HepG2 (cell line): Measurements from ENCODE around the gene S1PR3.

Experiments
- BRCA1 ChIP-seq: sonication (generic); formaldehyde crosslinking; IDR thresholded peaks from 2 replicates; pipeline ENCODE4 v1.4.0; 2020; ENCODE audit warnings: missing genetic modification reagents
- CTCF ChIP-seq: sonication (generic); formaldehyde crosslinking; IDR thresholded peaks from 2 replicates; pipeline ENCODE4 v1.5.0; 2020; ENCODE audit warnings: mild to moderate bottlenecking, missing genetic modification reagents, moderate library complexity
- FOXK2 ChIP-seq: fragments of 450-650 bp; IDR thresholded peaks from 2 replicates; pipeline ENCODE4 v1.6.1; 2016
- HNRNPH1 ChIP-seq: fragments of 200-400 bp; formaldehyde crosslinking; optimal IDR thresholded peaks from 2 replicates; pipeline ENCODE3; 2017; ENCODE audit warnings: mild to moderate bottlenecking, low read depth, low read length
- SP2 ChIP-seq: sonication (generic); formaldehyde crosslinking; IDR thresholded peaks from 2 replicates; pipeline ENCODE4 v1.5.1; 2020; ENCODE audit warnings: mild to moderate bottlenecking, missing genetic modification reagents
- SRF ChIP-seq: IDR thresholded peaks from 2 replicates; pipeline ENCODE4 v1.6.1; 2011; ENCODE audit warnings: mild to moderate bottlenecking, low read depth, low read length, moderate library complexity
- TARDBP ChIP-seq: sonication (generic); formaldehyde crosslinking; IDR thresholded peaks from 2 replicates; pipeline ENCODE4 v1.8.0; 2022; ENCODE audit warnings: mild to moderate bottlenecking, missing genetic modification reagents
- ZC3H13 ChIP-seq: sonication (generic); formaldehyde crosslinking; IDR thresholded peaks from 2 replicates; pipeline ENCODE4 v1.8.1; 2023; ENCODE audit warnings: mild to moderate bottlenecking, missing genetic modification reagents, moderate library complexity
- ZNF274 ChIP-seq: sonication (generic); formaldehyde crosslinking; IDR thresholded peaks from 2 replicates; pipeline ENCODE4 v1.5.1; 2020; ENCODE audit warnings: mild to moderate bottlenecking, missing genetic modification reagents
- ZNF512B ChIP-seq: sonication (generic); formaldehyde crosslinking; IDR thresholded peaks from 2 replicates; pipeline ENCODE4 v1.5.1; 2020; ENCODE audit warnings: missing genetic modification reagents, mild to moderate bottlenecking, borderline replicate concordance
- TF ChIP-seq, protein P1 (sequence below): sonication (generic); formaldehyde crosslinking; IDR thresholded peaks from one replicate; pipeline ENCODE4 v1.5.1; 2020; ENCODE audit warnings: mild to moderate bottlenecking, missing genetic modification reagents; ENCODE audit errors: not compliant biosample characterization

DNA sequence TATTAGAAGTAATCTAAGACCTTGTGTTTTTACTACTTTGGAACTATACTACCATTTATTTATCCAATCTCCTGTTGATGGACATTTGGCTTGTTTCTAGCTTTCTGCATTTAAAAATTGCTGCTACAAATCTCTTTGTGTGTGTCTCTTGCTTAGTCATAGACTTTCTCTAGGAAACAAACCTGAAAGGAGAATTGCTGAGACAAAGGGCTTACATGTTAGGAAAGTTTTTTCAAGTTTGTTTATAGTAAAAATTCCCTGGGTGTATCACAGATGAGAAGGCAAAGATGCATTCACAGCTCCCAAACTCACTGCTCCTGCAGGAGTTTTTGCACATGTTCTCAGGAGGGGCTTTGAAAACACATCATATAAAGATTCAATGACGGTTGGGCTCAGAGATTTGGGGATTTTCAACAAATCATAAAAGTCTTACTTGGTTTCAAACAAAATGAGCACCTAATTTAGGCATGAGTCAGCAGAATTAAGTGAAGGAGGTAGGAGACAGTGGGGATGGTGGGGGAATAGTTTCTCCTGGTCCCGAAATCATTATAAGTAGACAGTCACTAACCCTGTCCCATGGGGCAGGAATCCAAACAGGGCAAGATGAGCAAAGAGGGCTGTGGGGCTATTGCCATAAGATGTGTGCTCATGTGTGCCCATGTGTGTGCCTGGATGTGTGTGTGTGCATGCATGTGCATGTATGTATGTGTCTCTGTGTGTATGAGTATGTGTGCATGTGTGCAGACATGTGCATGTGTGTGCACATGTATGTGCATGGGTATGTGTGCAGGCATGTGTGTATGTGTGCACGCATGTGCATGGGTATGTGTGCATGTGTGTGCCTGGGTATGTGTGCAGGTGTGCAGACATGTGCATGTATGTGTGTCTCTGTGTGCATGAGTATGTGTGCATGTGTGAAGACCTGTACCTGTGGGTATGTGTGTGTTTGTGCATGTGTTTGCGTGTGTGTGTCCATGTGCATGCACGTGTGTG, 43.4 kb upstream of the S1PR3 start:
- no peak for TF ChIP-seq CTCF (CRISPR knock-in tag)
- TF ChIP-seq FOXK2 = no peak
- TF ChIP-seq HNRNPH1 = no peak
- TF ChIP-seq SRF = no peak
- TF ChIP-seq ZC3H13 (CRISPR knock-in tag) = no peak
- no peak for TF ChIP-seq BRCA1 (CRISPR knock-in tag)
- TF ChIP-seq, protein P1, sequence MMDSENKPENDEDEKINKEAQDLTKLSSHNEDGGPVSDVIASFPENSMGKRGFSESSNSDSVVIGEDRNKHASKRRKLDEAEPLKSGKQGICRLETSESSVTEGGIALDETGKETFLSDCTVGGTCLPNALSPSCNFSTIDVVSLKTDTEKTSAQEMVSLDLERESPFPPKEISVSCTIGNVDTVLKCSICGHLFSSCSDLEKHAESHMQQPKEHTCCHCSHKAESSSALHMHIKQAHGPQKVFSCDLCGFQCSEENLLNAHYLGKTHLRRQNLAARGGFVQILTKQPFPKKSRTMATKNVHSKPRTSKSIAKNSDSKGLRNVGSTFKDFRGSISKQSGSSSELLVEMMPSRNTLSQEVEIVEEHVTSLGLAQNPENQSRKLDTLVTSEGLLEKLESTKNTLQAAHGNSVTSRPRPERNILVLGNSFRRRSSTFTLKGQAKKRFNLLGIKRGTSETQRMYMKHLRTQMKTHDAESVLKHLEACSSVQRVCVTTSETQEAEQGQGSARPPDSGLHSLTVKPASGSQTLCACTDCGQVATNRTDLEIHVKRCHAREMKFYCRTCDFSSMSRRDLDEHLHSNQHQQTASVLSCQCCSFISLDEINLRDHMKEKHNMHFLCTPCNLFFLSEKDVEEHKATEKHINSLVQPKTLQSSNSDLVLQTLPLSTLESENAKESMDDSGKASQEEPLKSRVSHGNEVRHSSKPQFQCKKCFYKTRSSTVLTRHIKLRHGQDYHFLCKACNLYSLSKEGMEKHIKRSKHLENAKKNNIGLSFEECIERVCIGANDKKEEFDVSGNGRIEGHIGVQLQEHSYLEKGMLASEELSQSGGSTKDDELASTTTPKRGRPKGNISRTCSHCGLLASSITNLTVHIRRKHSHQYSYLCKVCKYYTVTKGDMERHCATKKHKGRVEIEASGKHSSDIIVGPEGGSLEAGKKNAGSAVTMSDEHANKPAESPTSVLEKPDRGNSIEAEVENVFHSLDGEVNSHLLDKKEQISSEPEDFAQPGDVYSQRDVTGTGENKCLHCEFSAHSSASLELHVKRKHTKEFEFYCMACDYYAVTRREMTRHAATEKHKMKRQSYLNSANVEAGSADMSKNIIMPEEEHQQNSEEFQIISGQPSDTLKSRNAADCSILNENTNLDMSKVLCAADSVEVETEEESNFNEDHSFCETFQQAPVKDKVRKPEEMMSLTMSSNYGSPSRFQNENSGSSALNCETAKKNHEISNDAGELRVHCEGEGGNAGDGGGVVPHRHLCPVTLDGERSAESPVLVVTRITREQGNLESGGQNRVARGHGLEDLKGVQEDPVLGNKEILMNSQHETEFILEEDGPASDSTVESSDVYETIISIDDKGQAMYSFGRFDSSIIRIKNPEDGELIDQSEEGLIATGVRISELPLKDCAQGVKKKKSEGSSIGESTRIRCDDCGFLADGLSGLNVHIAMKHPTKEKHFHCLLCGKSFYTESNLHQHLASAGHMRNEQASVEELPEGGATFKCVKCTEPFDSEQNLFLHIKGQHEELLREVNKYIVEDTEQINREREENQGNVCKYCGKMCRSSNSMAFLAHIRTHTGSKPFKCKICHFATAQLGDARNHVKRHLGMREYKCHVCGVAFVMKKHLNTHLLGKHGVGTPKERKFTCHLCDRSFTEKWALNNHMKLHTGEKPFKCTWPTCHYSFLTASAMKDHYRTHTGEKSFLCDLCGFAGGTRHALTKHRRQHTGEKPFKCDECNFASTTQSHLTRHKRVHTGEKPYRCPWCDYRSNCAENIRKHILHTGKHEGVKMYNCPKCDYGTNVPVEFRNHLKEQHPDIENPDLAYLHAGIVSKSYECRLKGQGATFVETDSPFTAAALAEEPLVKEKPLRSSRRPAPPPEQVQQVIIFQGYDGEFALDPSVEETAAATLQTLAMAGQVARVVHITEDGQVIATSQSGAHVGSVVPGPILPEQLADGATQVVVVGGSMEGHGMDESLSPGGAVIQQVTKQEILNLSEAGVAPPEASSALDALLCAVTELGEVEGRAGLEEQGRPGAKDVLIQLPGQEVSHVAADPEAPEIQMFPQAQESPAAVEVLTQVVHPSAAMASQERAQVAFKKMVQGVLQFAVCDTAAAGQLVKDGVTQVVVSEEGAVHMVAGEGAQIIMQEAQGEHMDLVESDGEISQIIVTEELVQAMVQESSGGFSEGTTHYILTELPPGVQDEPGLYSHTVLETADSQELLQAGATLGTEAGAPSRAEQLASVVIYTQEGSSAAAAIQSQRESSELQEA (CRISPR knock-in tag) = no peak
- no peak for TF ChIP-seq TARDBP (CRISPR knock-in tag)
- no peak for TF ChIP-seq ZNF274 (CRISPR knock-in tag)
- no peak for TF ChIP-seq SP2 (CRISPR knock-in tag)
- TF ChIP-seq ZNF512B = no peak
